ENCODE data around the gene SARM1. TPM values are rescaled to one million over a fixed set of nuclear protein-coding genes. Genes with fewer than 3 reads are reported as not detected.

Gene SARM1
- total and polyA plus RNA-seq, 2 of the 8 experiments (the other 6 are each of a cell fraction or from before 2014, with no cell fraction given), result 5.8 to 9.2 TPM

GRCh38 chr17:28397687-28398279 lies 26.3 kb downstream of the SARM1 start:
- Histone ChIP-seq H3K23ac (ENCODE audit: insufficient read length) (no peak overlapping the region), H2BK15ac (ENCODE audit: low read length) (no peak overlapping the region), H3K4me1 (replicated peaks in 1 of 4; ENCODE audit: control insufficient read depth in 3 of 4, insufficient read depth in 4 of 4, low read length in 3 of 4) (peaks cover 3 to 15% (median 10%) of the 10 kb centered on the region in 4 experiments), H3K36me3 (ENCODE audit: control insufficient read depth in 2 of 4, insufficient read depth in 4 of 4, low read length in 3 of 4) (no peaks in the 10 kb centered on the region), H2BK5ac (ENCODE audit: low read depth, low read length) (no peak overlapping the region), H3K27ac (ENCODE audit: low read depth, low read length) (no peak overlapping the region), H3K14ac (ENCODE audit: insufficient read length) (no peak overlapping the region), H4K20me1 (replicated peaks in 1 of 2; ENCODE audit: control insufficient read depth in 1 of 2, insufficient read depth in 2 of 2, low read length in 2 of 2) (no peaks in the 10 kb centered on the region), H3K4me2 (ENCODE audit: insufficient read depth in 1 of 2, low read depth in 2 of 2, low read length in 2 of 2) (no peak overlapping the region), H2BK20ac (ENCODE audit: low read length) (no peak overlapping the region), H4K5ac (ENCODE audit: insufficient read length, low read depth, low read length) (no peak overlapping the region), H3K23me2 (ENCODE audit: low read depth, low read length) (no peaks in the 10 kb centered on the region), H3K4me3 (ENCODE audit: extremely low read depth in 1 of 4, insufficient read depth in 2 of 4, low read depth in 3 of 4, low read length in 4 of 4) (no peak overlapping the region), H3K18ac (ENCODE audit: extremely low read depth, low read length) (no peak overlapping the region), H3K4ac (replicated peaks; ENCODE audit: insufficient read length, low read depth, low read length) (no peak overlapping the region), H3K9me3 (ENCODE audit: insufficient read depth in 2 of 2, low read depth in 1 of 2, low read length in 1 of 2) (no peaks in the 10 kb centered on the region), H2BK120ac (replicated peaks; ENCODE audit: low read depth, low read length) (no peak overlapping the region), H2AFZ (ENCODE audit: low read length) (no peak overlapping the region), H3K27me3 (replicated peaks in 1 of 4; ENCODE audit: control insufficient read depth in 3 of 4, extremely low read depth in 1 of 4, insufficient read depth in 3 of 4, low read length in 3 of 4) (peaks cover 0 to 9% (median 3%) of the 10 kb centered on the region in 4 experiments; a peak in 2 of 7 replicates), H2AK5ac (ENCODE audit: low read depth, low read length) (no peak overlapping the region), H4K8ac (ENCODE audit: extremely low read depth, insufficient read depth, low read length) (no peak overlapping the region; the same call in 1 of the 2 replicates), H3K56ac (replicated peaks; ENCODE audit: insufficient read length, low read depth, low read length) (no peak overlapping the region), H3K9ac (replicated peaks in 1 of 4; ENCODE audit: extremely low read depth in 1 of 4, low read depth in 3 of 4, low read length in 3 of 4) (no peak overlapping the region), H4K91ac (replicated peaks; ENCODE audit: insufficient read length, low read length) (no peak overlapping the region), H3K79me1 (ENCODE audit: low read depth, low read length) (no peaks in the 10 kb centered on the region; the same call in 1 of the 2 replicates), H2BK12ac (ENCODE audit: low read depth, low read length) (no peak overlapping the region), H3K79me2 (ENCODE audit: control insufficient read depth in 1 of 2, insufficient read depth in 2 of 2, low read length in 2 of 2) (no peaks in the 10 kb centered on the region)
- no peak for TF ChIP-seq JUN (IDR thresholded peaks at IDR 0.05; ENCODE audit: low read depth, low read length)
- no peak for TF ChIP-seq TAF7 (optimal IDR thresholded peaks at IDR 0.05; ENCODE audit: borderline replicate concordance, low read depth, low read length)
- TF ChIP-seq POU5F1 (IDR thresholded peaks at IDR 0.05; ENCODE audit: low read depth, low read length), result no peak
- TF ChIP-seq PHF8 (conservative IDR thresholded peaks at IDR 0.05; ENCODE audit: low read depth, low read length), result no peak
- FAIRE-seq (no peak), DNase-seq (ENCODE audit: low read depth in 1 of 2, low spot score in 2 of 2) (no peak)
- ChIA-PET CTCF (ENCODE audit: partially characterized antibody) (interaction anchor here (1.0 to 4.5 kb wide), 3 partner anchors 10 to 51 kb away, joined by 4 to 28 read pairs (median 5); no protein-coding TSS in a partner anchor), POLR2A (ENCODE audit: partially characterized antibody) (interaction anchor here (3.3 to 12.8 kb wide), 2 partner anchors 9 to 12 kb away, joined by 12 to 135 read pairs; partner anchors contain the start of gene SLC46A1)
- WGBS, 2 experiments (ENCODE audit: extremely low coverage in 1 of 2, insufficient coverage in 1 of 2, insufficient read length in 1 of 2, insufficient replicate concordance in 2 of 2, low coverage in 1 of 2, low lambda C conversion rate in 2 of 2, missing lambda C conversion rate in 1 of 2), result 94% methylated on average over 7 of the region's 7 CpGs; no CpG with 5 or more reads in 1 of the 2 experiments

Data from H1 (cell line).